Stimulated activated naive CD4-positive, alpha-beta T cell treated with Interleukin-2 at 50 U/mL for 16 hours (primary cell): Measurements from ENCODE around the gene SOX10.

Source experiments
- DNase-seq: peaks from one replicate; lab custom pipeline; 2025; lab: John Stamatoyannopoulos, UW

SOX10 gene

GRCh38 chr22:38016182-38017151, 32.1 kb upstream of the SOX10 start:
- DNase-seq, result no peak

DNA sequence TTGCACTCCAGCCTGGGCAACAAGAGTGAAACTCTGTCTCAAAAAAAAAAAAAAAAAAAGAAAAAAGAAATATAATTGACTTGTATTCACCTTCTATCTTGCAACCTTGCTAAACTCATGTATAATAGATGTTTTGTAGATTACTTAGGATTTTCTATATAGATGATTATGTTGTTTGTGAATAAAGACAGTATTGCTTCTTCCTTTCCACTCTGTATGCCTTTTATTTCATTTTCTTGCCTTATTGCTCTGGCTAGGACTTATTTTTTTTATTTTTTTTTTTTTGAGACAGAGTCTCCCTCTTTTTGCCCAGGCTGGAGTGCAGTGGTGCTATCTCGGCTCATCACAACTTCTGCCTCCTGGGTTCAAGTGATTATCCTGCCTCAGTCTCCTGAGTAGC, 29.7 kb upstream of the SOX10 start:
- no peak for DNase-seq

GRCh38 chr22:38012604-38013072, 28.3 kb upstream of the SOX10 start:
- no peak for DNase-seq

DNA sequence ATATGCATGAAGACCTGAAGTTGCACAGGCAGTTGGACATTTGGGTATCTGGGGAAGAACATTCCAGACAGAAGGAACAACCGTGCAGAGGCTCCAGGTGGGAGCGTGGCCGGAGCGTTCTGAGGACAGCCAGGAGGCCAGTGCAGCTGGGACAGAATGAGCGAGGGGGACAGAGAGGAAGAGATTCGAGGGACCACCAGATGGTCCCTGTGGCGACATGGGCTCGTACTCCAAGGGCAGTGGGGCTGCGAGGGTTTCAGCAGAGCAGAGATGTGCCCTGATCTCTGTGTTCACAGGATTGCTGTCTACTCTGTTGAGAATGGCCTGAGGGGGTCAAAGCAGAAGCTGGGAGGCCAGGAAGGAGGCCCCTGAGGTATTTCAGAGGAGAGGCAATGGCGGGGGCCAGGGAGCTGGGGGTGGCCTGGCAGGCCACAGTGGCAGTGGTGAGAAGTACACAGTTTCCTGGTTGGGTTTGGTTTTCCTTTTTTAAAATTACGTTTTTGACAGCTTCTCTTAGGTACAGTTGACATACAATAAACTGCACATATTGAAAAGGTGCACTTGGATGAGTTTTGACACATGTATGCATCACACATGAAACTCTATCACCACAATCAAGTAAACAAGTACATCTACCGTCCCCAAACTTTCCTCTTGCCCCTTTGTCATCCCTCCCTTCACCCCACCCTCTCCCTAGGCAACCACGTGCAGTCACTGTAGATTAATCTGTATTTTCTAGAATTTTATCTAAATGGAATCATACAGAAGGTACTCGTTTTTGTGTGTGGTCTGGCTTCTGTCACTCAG, 24.8 kb upstream of the SOX10 start:
- DNase-seq, result no peak

- no peak for DNase-seq
These were observed 23.1 kb upstream of the SOX10 start for GRCh38 chr22:38007330-38007902.

GRCh38 chr22:38006906-38007305, 22.6 kb upstream of the SOX10 start:
- DNase-seq, result no peak

DNA sequence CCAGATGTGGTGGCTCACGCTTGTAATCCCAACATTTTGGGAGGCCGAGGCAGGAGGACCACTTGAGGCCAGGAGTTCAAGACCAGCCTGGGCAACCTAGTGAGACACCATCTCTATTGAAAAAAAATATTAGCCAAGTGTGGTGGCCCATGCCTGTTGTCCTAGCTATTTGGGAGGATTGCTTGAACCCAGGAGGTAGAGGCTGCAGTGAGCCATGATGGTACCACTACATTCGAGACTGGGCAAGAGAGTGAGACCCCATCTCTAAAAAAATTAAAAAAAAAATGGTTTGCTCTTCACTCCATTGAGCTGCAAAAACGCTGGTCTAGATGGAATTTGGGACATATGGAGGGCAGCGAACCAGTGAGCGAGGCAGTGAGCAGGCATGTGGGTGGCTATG, 21.6 kb upstream of the SOX10 start:
- no peak for DNase-seq

DNA sequence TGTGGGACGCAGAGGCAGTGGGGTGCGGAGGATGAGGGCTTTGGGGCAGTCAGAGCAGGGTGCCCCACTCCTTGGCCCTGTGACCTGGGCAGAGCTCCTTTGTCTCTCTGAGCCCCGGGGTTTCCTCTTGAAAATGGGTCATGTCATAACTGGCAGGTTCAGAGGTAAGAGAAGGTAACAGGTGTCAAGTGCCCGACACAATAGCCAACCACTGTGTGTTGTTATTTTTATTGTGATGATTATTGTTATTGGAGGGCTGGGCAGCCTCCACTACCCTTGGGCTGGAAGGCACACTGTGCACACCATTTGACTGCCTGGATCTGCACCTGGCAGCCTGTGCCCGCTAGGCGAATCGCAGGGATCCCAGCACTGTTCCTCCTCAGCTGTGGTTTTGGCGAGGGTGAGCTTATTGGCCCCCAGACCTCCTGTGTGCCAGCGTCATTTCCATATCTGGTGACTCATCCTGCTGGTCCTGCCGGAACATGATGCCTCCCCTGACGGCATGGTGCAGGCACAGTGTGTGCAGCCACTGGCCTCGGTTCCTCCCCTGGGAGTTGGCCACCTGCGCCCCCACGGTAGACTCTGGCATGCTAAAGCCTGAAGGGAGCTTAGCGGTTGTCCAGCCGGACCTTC, 15.4 kb upstream of the SOX10 start:
- no peak for DNase-seq

GRCh38 chr22:37999236-37999635, 14.9 kb upstream of the SOX10 start:
- DNase-seq, result no peak

DNA sequence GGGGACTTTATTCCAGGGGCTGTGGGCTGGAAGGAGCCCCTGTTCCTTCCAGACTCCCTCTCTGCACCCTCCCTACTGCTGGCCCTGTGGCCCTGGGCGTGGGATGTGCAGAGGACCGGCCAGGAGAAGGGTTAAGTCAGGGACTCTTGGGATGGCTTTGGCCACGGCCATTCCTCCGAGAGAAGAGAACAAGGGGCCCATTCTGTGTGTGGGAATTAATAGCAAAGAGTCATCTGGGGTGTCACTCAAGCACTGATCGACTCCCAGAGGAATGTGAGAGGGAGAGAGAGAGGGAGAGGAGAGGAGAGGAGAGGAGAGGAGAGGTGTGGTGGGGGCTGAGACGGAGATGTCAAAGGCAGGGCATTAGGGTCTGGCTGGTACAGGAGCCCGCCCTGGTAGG, 14.2 kb upstream of the SOX10 start:
- DNase-seq, result no peak

GRCh38 chr22:37996515-37997246, 12.3 kb upstream of the SOX10 start:
- DNase-seq, result no peak

DNA sequence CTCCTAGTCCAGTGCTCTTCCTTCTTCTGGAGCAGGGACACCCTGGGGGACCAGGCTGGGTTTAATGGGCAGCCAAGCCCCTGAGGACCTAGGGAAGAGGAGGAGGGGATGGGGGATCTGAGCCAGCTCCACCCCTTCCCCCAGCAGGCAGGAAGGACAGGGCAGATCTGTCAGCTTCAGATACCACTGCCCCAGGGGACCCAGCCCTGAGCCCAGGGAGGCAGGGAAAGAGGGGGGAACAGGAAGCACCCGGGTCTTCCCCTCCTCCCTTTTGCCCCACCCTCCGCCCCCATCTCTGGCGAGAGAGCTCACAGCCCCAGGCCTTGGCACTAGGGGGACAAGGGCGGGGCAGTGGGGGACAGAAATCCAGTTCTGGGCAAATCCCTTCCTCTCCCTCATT, 11.7 kb upstream of the SOX10 start:
- no peak for DNase-seq

- DNase-seq, result no peak
These were observed 11.1 kb upstream of the SOX10 start for GRCh38 chr22:37995460-37995859.

GRCh38 chr22:37994982-37995381, 10.6 kb upstream of the SOX10 start:
- no peak for DNase-seq

DNA sequence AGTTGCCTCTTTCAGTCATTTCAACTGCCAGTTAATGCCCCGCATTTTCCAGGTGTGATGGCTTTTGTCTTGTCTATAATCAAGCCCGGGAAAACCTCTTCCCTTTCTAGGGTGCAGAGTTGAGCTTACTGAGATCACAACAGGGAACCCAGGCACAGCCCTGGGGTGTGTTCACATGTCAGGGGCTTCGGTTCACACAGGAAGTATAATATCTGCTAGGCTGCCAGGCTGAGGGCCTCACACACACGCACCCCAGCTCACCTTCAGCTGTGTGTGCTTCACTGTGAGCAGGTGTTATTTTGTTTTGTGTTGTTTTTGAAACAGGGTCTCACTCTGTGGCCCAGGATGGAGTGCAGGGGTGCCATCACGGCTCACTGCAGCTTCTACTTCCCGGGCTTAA, 9.7 kb upstream of the SOX10 start:
- DNase-seq, result no peak

DNA sequence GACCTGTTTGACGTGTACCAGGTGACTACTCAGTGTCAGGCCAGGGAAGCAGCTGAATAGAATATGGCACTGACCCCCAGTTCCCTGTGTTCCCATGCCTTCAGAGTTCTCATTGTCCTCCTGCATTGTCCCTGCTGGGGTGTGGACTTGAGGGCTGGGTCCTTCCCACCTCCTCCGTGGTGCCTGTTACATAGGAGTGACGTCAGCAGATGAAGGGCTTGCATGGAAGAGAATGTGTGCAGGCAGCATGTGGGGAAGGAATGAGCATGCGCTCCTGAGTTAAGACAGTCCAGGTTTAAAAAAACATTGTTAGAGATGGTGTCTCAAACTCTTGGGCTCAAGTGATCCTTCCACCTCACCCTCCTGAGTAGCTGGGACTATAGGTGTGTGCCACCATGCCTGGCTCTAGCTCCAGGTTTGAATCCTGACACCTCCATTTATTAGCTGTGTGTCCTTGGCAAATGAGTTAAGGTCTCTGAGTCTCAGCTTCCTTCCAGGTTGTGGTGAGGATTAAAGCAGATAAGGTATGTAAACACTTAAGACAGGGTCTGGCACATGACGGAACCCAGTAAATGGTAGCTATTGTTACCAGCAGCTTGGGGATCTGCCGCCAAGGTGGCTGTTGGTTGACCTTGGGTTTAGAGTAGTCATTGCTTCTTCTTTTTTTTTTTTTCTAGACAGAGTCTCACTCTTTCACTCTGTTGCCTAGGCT, 7.5 kb upstream of the SOX10 start:
- no peak for DNase-seq

DNA sequence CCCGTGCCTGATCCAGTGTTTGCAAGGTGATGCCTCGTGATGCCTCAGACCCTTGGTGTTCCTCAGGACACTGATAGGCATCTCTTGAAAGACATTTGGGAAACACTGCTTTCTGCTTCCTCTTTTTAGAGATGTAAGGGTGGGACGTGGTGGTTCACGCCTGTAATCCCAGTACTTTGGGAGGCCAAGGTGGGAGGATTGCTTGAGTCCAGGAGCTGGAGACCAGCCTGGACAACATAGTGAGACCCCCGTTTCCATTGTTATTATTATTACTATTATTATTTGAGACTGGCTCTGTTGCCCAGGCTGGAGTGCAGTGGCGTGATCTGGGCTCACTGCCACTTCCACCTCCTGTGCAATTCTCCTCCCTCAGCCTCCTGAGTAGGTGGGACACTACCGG, 6.5 kb upstream of the SOX10 start:
- DNase-seq, result no peak

DNA sequence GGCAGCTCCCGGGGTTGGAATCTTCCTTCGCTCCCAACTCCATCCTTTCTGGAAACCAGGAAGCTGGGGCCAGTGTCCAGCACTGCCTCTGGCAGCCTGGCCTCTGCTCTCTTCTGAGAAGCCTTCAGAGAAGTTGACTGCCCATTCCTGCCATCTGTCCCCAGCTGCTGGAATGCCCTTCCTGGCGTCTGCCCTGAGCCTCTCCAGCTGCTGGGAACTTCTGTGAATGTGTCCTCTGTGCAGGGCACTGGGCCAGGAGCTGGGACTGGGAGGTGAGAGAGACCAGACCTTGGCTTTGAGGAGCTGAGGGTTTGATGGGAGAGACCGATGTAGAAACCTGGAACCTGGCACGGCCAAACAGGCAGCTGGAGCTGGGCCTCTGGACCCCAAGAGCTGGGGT, 5.9 kb upstream of the SOX10 start:
- no peak for DNase-seq

DNA sequence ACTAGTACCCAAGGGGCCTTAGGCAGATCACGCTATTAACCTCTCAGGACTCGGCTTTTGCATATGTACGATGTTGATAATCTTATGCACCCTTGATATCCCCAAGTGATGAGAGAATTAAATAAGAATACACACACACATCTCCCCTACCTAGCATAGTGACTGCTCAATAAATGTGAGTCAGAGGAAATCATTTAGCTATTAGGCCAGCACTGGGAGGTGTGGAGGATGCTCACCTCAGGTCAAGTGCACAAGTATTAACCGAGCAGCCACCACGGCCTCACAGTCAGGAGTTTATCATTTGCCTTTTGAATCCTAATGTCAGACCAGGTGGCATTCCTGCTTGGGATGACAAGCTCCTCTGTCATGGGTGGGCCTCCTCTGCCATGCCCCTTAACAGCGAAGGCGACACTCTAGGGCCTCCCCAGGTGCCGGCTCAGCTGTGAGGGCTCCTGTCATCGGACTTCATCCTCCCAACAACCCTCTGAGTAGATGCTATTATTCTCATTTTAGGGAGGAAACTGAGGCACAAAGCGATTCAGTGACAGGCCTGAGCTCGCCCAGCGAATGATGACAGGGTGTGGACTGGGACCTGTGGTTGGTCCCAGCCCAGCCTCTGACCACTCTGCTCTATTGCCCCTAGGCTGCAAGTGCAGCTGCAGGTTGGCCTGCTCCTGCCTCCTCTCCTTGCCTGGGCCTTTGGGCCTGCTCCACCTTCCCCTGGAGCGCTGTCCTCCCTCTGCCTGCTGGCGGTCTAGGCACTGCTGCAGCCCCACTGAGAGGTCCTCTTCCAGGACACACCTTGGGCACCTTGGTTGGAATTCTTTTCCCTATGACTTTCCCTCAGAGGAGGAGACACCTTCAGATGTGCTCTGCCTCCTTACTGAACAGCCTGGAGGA, 5.0 kb upstream of the SOX10 start:
- DNase-seq, result no peak

- no peak for DNase-seq
These were observed 2.0 kb upstream of the SOX10 start for GRCh38 chr22:37986371-37986770.
